ENCODE data around the gene CBLN3. TPM values are rescaled to one million over a fixed set of nuclear protein-coding genes. Genes with fewer than 3 reads are reported as not detected.

The CBLN3 gene
- polyA plus RNA-seq, 2 of the 4 experiments (the other 2 are of a cell fraction), result 1.1 to 1.3 TPM

DNA sequence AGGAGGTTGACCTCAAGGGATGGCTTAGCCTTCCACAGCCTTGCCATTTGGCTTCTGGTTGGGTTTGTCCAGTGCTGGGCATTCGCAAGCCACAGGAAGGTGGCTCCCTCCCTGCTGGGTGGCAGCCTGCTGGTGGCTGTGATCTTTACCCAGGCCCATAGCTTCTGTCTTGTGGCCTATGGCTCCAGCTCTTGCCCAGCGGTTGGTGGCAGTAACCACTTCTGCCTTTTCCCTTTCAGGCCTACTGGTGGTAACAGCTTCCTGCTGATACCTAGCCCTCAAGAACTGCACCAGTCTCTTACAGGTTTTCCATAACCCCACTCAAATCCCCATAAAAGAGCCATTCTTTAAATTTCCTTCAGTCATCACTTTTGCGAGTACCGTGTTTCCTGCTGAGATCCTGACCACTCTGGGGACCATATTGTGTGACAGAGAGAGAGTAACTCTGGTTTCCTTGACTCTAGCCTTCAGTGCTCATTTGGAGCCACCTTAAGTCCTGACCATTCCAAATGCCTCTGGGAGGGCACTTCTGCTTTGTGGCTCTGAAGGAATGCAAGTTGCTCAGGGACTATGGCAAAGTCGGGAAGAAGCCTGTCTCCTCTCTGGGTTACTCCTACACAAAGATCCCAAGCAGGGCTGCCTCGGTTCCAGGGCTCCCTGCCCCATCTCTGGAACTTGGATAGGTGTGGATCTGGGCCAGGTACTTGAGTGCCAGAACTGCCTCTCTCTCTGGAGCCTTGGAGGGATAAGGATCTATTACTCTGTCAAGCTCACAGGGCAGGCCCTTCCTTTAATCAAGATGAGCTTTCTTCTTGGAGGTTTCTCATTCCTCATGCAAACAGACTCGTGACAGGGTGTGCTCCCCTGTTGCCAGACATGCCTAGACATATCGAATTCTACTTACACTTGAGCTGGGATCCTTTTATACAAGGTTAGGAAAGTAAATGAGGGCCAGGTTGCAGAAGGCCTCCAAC, 33.6 kb downstream of the CBLN3 start:
- CTCF ChIA-PET, result interaction anchor here (1.1 to 2.3 kb wide), 7 partner anchors 14 to 75 kb away, joined by 3 to 11 read pairs (median 4); no protein-coding TSS in a partner anchor
- ATAC-seq (no peak), DNase-seq (ENCODE audit: low read depth in 1 of 2, low spot score in 1 of 2) (no peak), FAIRE-seq (no peak)
- no peak overlapping the region for H3K4me2 ChIP-seq
- H3K9me3 ChIP-seq, result no peaks in the 10 kb centered on the region
- TF ChIP-seq POLR2A (IDR thresholded peaks at IDR 0.05; ENCODE audit: low read length) (no peak), MAFK (IDR thresholded peaks at IDR 0.05; ENCODE audit: partially characterized antibody) (peak; percentile 71)
- POLR2A ChIA-PET, result interaction anchor here (1.7 kb wide), 1 partner anchor 34 kb away, joined by 4 read pairs; the partner anchor contains the start of gene KHNYN
- no peak overlapping the region for H3K27ac ChIP-seq
- H3K4me1 ChIP-seq, result peaks cover 23% of the 10 kb centered on the region
- WGBS (ENCODE audit: missing lambda C conversion rate), result 69% methylated on average over 8 of the region's 8 CpGs
- H3K4me3 ChIP-seq, result no peak overlapping the region

DNA sequence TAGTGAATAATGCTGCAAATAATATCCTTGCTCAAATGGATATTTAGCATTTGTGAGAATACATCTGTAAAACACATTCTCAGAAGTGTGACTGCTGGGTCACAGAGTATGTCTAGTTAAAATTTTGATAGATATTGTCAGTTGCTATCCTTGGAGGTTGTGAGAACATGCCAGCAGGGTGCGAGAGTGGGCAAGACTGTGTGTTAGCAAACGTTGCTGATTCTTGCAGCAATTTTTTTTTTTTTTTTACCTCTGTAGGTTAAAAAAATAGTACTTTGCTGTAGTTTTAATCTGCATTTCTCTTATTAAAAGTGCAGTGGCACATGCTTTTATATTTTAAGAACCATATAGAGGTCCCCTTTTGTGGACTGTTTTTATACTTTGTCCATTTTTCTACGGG, 35.2 kb downstream of the CBLN3 start:
- DNase-seq (ENCODE audit: low read depth in 1 of 2, low spot score in 1 of 2) (peak in 1 of 2 experiments; percentile 14), ATAC-seq (no peak), FAIRE-seq (no peak)
- CTCF ChIA-PET, result interaction anchor here (1.1 to 1.2 kb wide), 2 partner anchors 38 to 61 kb away, joined by 4 to 6 read pairs; no protein-coding TSS in a partner anchor
- POLR2A ChIA-PET, result no interaction called here
- no peak overlapping the region for H3K27ac ChIP-seq
- no peaks in the 10 kb centered on the region for H3K9me3 ChIP-seq
- WGBS (ENCODE audit: missing lambda C conversion rate), result 41% methylated on average over 3 of the region's 3 CpGs
- no peak overlapping the region for H3K4me2 ChIP-seq
- H3K4me3 ChIP-seq, result no peak overlapping the region
- TF ChIP-seq, protein P1, sequence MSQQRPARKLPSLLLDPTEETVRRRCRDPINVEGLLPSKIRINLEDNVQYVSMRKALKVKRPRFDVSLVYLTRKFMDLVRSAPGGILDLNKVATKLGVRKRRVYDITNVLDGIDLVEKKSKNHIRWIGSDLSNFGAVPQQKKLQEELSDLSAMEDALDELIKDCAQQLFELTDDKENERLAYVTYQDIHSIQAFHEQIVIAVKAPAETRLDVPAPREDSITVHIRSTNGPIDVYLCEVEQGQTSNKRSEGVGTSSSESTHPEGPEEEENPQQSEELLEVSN (IDR thresholded peaks at IDR 0.05; ENCODE audit: borderline replicate concordance, low read depth), result no peak
- no peak for TF ChIP-seq KDM5A (IDR thresholded peaks at IDR 0.05)
- TF ChIP-seq, protein P2, sequence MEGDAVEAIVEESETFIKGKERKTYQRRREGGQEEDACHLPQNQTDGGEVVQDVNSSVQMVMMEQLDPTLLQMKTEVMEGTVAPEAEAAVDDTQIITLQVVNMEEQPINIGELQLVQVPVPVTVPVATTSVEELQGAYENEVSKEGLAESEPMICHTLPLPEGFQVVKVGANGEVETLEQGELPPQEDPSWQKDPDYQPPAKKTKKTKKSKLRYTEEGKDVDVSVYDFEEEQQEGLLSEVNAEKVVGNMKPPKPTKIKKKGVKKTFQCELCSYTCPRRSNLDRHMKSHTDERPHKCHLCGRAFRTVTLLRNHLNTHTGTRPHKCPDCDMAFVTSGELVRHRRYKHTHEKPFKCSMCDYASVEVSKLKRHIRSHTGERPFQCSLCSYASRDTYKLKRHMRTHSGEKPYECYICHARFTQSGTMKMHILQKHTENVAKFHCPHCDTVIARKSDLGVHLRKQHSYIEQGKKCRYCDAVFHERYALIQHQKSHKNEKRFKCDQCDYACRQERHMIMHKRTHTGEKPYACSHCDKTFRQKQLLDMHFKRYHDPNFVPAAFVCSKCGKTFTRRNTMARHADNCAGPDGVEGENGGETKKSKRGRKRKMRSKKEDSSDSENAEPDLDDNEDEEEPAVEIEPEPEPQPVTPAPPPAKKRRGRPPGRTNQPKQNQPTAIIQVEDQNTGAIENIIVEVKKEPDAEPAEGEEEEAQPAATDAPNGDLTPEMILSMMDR (IDR thresholded peaks at IDR 0.05), result no peak
- TF ChIP-seq TP53 (CRISPR knock-in tag; IDR thresholded peaks at IDR 0.05), result no peak
- no peak for TF ChIP-seq GATA3 (IDR thresholded peaks at IDR 0.05; ENCODE audit: borderline replicate concordance)
- TF ChIP-seq POLR2AphosphoS2 (conservative IDR thresholded peaks at IDR 0.05; ENCODE audit: low read length), result no peak
- TF ChIP-seq KDM1A (IDR thresholded peaks at IDR 0.05; ENCODE audit: low read depth), result no peak
- no peak for TF ChIP-seq CHD2 (IDR thresholded peaks at IDR 0.05; ENCODE audit: low read length, partially characterized antibody)
- TF ChIP-seq, protein P3, sequence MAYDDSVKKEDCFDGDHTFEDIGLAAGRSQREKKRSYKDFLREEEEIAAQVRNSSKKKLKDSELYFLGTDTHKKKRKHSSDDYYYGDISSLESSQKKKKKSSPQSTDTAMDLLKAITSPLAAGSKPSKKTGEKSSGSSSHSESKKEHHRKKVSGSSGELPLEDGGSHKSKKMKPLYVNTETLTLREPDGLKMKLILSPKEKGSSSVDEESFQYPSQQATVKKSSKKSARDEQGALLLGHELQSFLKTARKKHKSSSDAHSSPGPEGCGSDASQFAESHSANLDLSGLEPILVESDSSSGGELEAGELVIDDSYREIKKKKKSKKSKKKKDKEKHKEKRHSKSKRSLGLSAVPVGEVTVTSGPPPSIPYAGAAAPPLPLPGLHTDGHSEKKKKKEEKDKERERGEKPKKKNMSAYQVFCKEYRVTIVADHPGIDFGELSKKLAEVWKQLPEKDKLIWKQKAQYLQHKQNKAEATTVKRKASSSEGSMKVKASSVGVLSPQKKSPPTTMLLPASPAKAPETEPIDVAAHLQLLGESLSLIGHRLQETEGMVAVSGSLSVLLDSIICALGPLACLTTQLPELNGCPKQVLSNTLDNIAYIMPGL (CRISPR knock-in tag; IDR thresholded peaks at IDR 0.05; ENCODE audit: borderline replicate concordance), result no peak
- TF ChIP-seq, protein P4, sequence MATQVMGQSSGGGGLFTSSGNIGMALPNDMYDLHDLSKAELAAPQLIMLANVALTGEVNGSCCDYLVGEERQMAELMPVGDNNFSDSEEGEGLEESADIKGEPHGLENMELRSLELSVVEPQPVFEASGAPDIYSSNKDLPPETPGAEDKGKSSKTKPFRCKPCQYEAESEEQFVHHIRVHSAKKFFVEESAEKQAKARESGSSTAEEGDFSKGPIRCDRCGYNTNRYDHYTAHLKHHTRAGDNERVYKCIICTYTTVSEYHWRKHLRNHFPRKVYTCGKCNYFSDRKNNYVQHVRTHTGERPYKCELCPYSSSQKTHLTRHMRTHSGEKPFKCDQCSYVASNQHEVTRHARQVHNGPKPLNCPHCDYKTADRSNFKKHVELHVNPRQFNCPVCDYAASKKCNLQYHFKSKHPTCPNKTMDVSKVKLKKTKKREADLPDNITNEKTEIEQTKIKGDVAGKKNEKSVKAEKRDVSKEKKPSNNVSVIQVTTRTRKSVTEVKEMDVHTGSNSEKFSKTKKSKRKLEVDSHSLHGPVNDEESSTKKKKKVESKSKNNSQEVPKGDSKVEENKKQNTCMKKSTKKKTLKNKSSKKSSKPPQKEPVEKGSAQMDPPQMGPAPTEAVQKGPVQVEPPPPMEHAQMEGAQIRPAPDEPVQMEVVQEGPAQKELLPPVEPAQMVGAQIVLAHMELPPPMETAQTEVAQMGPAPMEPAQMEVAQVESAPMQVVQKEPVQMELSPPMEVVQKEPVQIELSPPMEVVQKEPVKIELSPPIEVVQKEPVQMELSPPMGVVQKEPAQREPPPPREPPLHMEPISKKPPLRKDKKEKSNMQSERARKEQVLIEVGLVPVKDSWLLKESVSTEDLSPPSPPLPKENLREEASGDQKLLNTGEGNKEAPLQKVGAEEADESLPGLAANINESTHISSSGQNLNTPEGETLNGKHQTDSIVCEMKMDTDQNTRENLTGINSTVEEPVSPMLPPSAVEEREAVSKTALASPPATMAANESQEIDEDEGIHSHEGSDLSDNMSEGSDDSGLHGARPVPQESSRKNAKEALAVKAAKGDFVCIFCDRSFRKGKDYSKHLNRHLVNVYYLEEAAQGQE (IDR thresholded peaks at IDR 0.05), result no peak
- TF ChIP-seq ZC3H11A (IDR thresholded peaks at IDR 0.05), result no peak
- no peak for TF ChIP-seq HOXA7 (CRISPR knock-in tag; IDR thresholded peaks at IDR 0.05)
- TF ChIP-seq ZSCAN20 (CRISPR knock-in tag; IDR thresholded peaks at IDR 0.05), result no peak
- no peak for TF ChIP-seq RNF2 (IDR thresholded peaks at IDR 0.05; ENCODE audit: borderline replicate concordance, low read depth)
- no peak for TF ChIP-seq JUN (IDR thresholded peaks at IDR 0.05)
- no peak for TF ChIP-seq HDAC2 (IDR thresholded peaks at IDR 0.05)
- no peak for TF ChIP-seq SMC3 (IDR thresholded peaks at IDR 0.05)
- no peak for TF ChIP-seq MAZ (IDR thresholded peaks at IDR 0.05; ENCODE audit: borderline replicate concordance, low read depth, low read length)
- H3K4me1 ChIP-seq, result peaks cover 23% of the 10 kb centered on the region

Data from A549 (cell line).